PC-3 (cell line): ENCODE results near the gene PACRG. TPM values are rescaled to one million over a fixed set of nuclear protein-coding genes. Genes with fewer than 3 reads are reported as not detected.
A peak's percentile ranks its signal among the peaks of the same experiment; 100 is the strongest.

Source experiments
- ATAC-seq: fragments of 200-7000 bp; cut with Tn5 transposase; 2 replicates; pipeline ENCODE4 v1.9.1; 2020; ENCODE audit warnings: mild to moderate bottlenecking, moderate library complexity
- BruUV-seq: library from RNA; stranded (reverse); fragments of 400-500 nt; replicated peaks from 2 replicates; lab custom pipeline; 2021; lab: Mats Ljungman, UMichigan
- CTCF ChIA-PET: fragments of 300-600 bp; sonication (Branson Sonifier 250); formaldehyde crosslinking; loops from one replicate; lab custom pipeline; 2022; ENCODE audit warnings: antibody characterized with exemption; lab: Charles Lee
- POLR2A ChIA-PET: fragments of 300-600 bp; sonication (Branson Sonifier 250); formaldehyde crosslinking; loops from one replicate; lab custom pipeline; 2022; ENCODE audit warnings: antibody characterized with exemption; ENCODE audit not compliant: unreplicated experiment; lab: Charles Lee
- DNase-seq: peaks from one replicate; pipeline ENCODE4 v3.0.0-alpha.2; 2015
- H2AFZ ChIP-seq: fragments of 300-600 bp; sonication (generic); 2 replicates; pipeline ENCODE4 v1.6.0; 2016; ENCODE audit warnings: antibody characterized with exemption, low read length
- H3F3A ChIP-seq: fragments of 300-600 bp; sonication (generic); one replicate; pipeline ENCODE4 v1.6.0; 2017; ENCODE audit warnings: antibody characterized with exemption, low read length, control low read depth, mild to moderate bottlenecking; ENCODE audit not compliant: unreplicated experiment
- H3K27ac ChIP-seq: fragments of 300-600 bp; sonication (generic); 2 replicates; pipeline ENCODE4 v1.5.1; 2016; ENCODE audit warnings: mild to moderate bottlenecking, low read length
- H3K27me3 ChIP-seq: fragments of 300-600 bp; sonication (generic); 2 replicates; pipeline ENCODE4 v1.6.1; 2016; ENCODE audit warnings: low read length, mixed read lengths
- H3K36me3 ChIP-seq: fragments of 300-600 bp; sonication (generic); 2 replicates; pipeline ENCODE4 v1.6.1; 2016; ENCODE audit warnings: low read depth, mixed run types, low read length, mixed read lengths
- H3K4me1 ChIP-seq: fragments of 300-600 bp; sonication (generic); 2 replicates; pipeline ENCODE4 v1.5.1; 2016; ENCODE audit warnings: low read length; ENCODE audit not compliant: insufficient read depth
- H3K4me2 ChIP-seq: fragments of 300-600 bp; sonication (generic); 2 replicates; pipeline ENCODE4 v1.6.0; 2016; ENCODE audit warnings: low read length
- H3K4me3 ChIP-seq: fragments of 300-600 bp; sonication (generic); 2 replicates; pipeline ENCODE4 v1.5.1; 2016; ENCODE audit warnings: mild to moderate bottlenecking, low read length, mixed read lengths
- H3K79me2 ChIP-seq: fragments of 300-600 bp; sonication (generic); 2 replicates; pipeline ENCODE4 v1.6.1; 2017; ENCODE audit warnings: low read length, mixed read lengths
- H3K9ac ChIP-seq: fragments of 300-600 bp; sonication (generic); 2 replicates; pipeline ENCODE4 v1.6.0; 2016; ENCODE audit warnings: mild to moderate bottlenecking, low read length
- H3K9me2 ChIP-seq: fragments of 300-600 bp; sonication (generic); replicated peaks from 2 replicates; pipeline ENCODE4 v1.6.1; 2016; ENCODE audit warnings: mixed run types, low read length, mixed read lengths
- H3K9me3 ChIP-seq: fragments of 300-600 bp; sonication (generic); 2 replicates; pipeline ENCODE4 v1.6.1; 2016; ENCODE audit warnings: low read length, mixed read lengths
- H4K20me1 ChIP-seq: fragments of 300-600 bp; sonication (generic); 2 replicates; pipeline ENCODE4 v1.6.1; 2016; ENCODE audit warnings: low read length, mixed read lengths
- CTCF ChIP-seq: fragments of 300-600 bp; sonication (generic); conservative IDR thresholded peaks from 2 replicates; pipeline ENCODE4 v1.5.1; 2017; ENCODE audit warnings: antibody characterized with exemption, low read depth, mild to moderate bottlenecking, low read length
- EZH2 ChIP-seq: fragments of 300-600 bp; sonication (generic); IDR thresholded peaks from one replicate; pipeline ENCODE4 v1.6.1; 2017; ENCODE audit warnings: antibody characterized with exemption, mild to moderate bottlenecking, low read length; ENCODE audit not compliant: unreplicated experiment
- EZH2phosphoT487 ChIP-seq: fragments of 300-600 bp; sonication (generic); IDR thresholded peaks from 2 replicates; pipeline ENCODE4 v1.6.1; 2018; ENCODE audit warnings: mild to moderate bottlenecking, antibody characterized with exemption, low read length, borderline replicate concordance
- intact Hi-C: fragments of 100-400 bp; cut with micrococcal nuclease; formaldehyde crosslinking; loops from 2 replicates; pipeline ENCODE4 v1.9.0; 2023
- total RNA-seq: library from RNA; depleted of rRNA; stranded (reverse); fragments of >200 nt; gene quantifications from 2 replicates; pipeline ENCODE4 v1.2.3, GENCODE V29; 2014

PACRG gene
- total RNA-seq, 1 experiment from 2014 or later, result not detected

GRCh38 chr6:163324688-163325389, 597.1 kb downstream of the PACRG start:
- peak overlapping the region; percentile 66 for H3K9ac ChIP-seq
- no peaks in the 10 kb centered on the region for H4K20me1 ChIP-seq
- no peaks in the 10 kb centered on the region for H3K9me2 ChIP-seq
- H3K4me1 ChIP-seq, result peaks cover 30% of the 10 kb centered on the region
- no peaks in the 10 kb centered on the region for H3K36me3 ChIP-seq
- ChIA-PET CTCF (interaction anchor here (0.7 to 1.5 kb wide), 3 partner anchors 13 to 1731 kb away, joined by 4 to 8 read pairs (median 5); no protein-coding TSS in a partner anchor), POLR2A (interaction anchor here (1.0 to 1.2 kb wide), 2 partner anchors 14 to 15 kb away, joined by 3 read pairs; no protein-coding TSS in a partner anchor)
- no peaks in the 10 kb centered on the region for H3K27me3 ChIP-seq
- H3K27ac ChIP-seq, result peak overlapping the region; percentile 96
- TF ChIP-seq EZH2, result no peak
- TF ChIP-seq EZH2phosphoT487, result no peak
- no peak for TF ChIP-seq CTCF
- intact Hi-C loops, result loop anchor here (1.0 to 10.0 kb wide), 5 partner anchors 16 to 470 kb away; no protein-coding TSS in a partner anchor
- H3K79me2 ChIP-seq, result no peaks in the 10 kb centered on the region
- no peaks in the 10 kb centered on the region for H3F3A ChIP-seq
- ATAC-seq (peak; percentile 91), DNase-seq (peak; percentile 82)
- H3K4me3 ChIP-seq, result peak overlapping the region; percentile 52
- H3K4me2 ChIP-seq, result peak overlapping the region; percentile 81
- TSS peak; percentile 92 for BruUV-seq
- H3K9me3 ChIP-seq, result no peaks in the 10 kb centered on the region
- peak overlapping the region; percentile 76 for H2AFZ ChIP-seq

GRCh38 chr6:163325390-163325784, 597.6 kb downstream of the PACRG start:
- no peaks in the 10 kb centered on the region for H4K20me1 ChIP-seq
- POLR2A ChIA-PET, result interaction anchor here (1.0 to 1.2 kb wide), 2 partner anchors 14 to 16 kb away, joined by 3 read pairs; no protein-coding TSS in a partner anchor
- H3K4me1 ChIP-seq, result peaks cover 30% of the 10 kb centered on the region
- no peaks in the 10 kb centered on the region for H3K9me2 ChIP-seq
- H3K27ac ChIP-seq, result peak overlapping the region; percentile 96
- CTCF ChIA-PET, result interaction anchor here (1.5 kb wide), 1 partner anchor 14 kb away, joined by 4 read pairs; no protein-coding TSS in a partner anchor
- no peak; the same call in 1 of the 2 replicates for ATAC-seq
- peak overlapping the region; percentile 66 for H3K9ac ChIP-seq
- peak overlapping the region; percentile 81 for H3K4me2 ChIP-seq
- TF ChIP-seq EZH2 (no peak), EZH2phosphoT487 (no peak), CTCF (no peak)
- no TSS peak for BruUV-seq
- H3K4me3 ChIP-seq, result peak overlapping the region; percentile 52
- H3K36me3 ChIP-seq, result no peaks in the 10 kb centered on the region
- peak overlapping the region; percentile 76 for H2AFZ ChIP-seq
- no peaks in the 10 kb centered on the region for H3K9me3 ChIP-seq
- H3K79me2 ChIP-seq, result no peaks in the 10 kb centered on the region
- no peak for DNase-seq
- H3F3A ChIP-seq, result no peaks in the 10 kb centered on the region
- intact Hi-C loops, result loop anchor here (10.0 kb wide), 1 partner anchor 471 kb away; no protein-coding TSS in a partner anchor
- no peaks in the 10 kb centered on the region for H3K27me3 ChIP-seq
